H1 (cell line): Measurements from ENCODE around the gene GSG1L. TPM values are rescaled to one million over a fixed set of nuclear protein-coding genes. Genes with fewer than 3 reads are reported as not detected.

Source experiments
- CTCF ChIA-PET: fragments of 300-600 bp; sonication (Branson Sonifier 250); formaldehyde crosslinking; loops from one replicate; lab custom pipeline; 2021; ENCODE audit not compliant: partially characterized antibody; lab: Charles Lee
- POLR2A ChIA-PET: fragments of 300-600 bp; sonication (Branson Sonifier 250); formaldehyde crosslinking; loops from one replicate; lab custom pipeline; 2021; ENCODE audit warnings: inconsistent platforms; ENCODE audit not compliant: partially characterized antibody; lab: Charles Lee
- DNase-seq, 2 experiments: peaks; one replicate each; pipeline versions ENCODE4 v3.0.0 to v3.0.0-alpha.2; 2010 to 2022; ENCODE audit warnings: low spot score in 2 of 2, low read depth in 1 of 2, mixed read lengths in 1 of 2
- FAIRE-seq: peaks from 2 replicates; lab custom pipeline; 2011; peaks lifted over from hg19 to GRCh38; lab: Jason Lieb, UNC
- H2AFZ ChIP-seq: 2 replicates; pipeline ENCODE4 v1.8.1; 2012; ENCODE audit warnings: low read length, inconsistent platforms
- H2AK5ac ChIP-seq: 2 replicates; pipeline ENCODE4 v1.6.1; 2013; ENCODE audit warnings: low read depth, low read length
- H2BK120ac ChIP-seq: replicated peaks from 2 replicates; pipeline ENCODE3; 2013; ENCODE audit warnings: low read depth, low read length, inconsistent platforms
- H2BK12ac ChIP-seq: 2 replicates; pipeline ENCODE4 v1.6.1; 2013; ENCODE audit warnings: low read depth, low read length
- H2BK15ac ChIP-seq: 2 replicates; pipeline ENCODE4 v1.6.1; 2013; ENCODE audit warnings: low read length
- H2BK20ac ChIP-seq: 2 replicates; pipeline ENCODE4 v1.6.1; 2013; ENCODE audit warnings: low read length
- H2BK5ac ChIP-seq: 2 replicates; pipeline ENCODE4 v1.6.1; 2013; ENCODE audit warnings: low read depth, low read length
- H3K14ac ChIP-seq: 2 replicates; pipeline ENCODE4 v1.6.1; 2013; ENCODE audit warnings: inconsistent platforms; ENCODE audit not compliant: insufficient read length
- H3K18ac ChIP-seq: 2 replicates; pipeline ENCODE4 v1.6.1; 2013; ENCODE audit warnings: low read length; ENCODE audit errors: extremely low read depth
- H3K23ac ChIP-seq: 2 replicates; pipeline ENCODE4 v1.6.1; 2013; ENCODE audit warnings: inconsistent platforms; ENCODE audit not compliant: insufficient read length
- H3K23me2 ChIP-seq: 2 replicates; pipeline ENCODE4 v1.6.1; 2013; ENCODE audit warnings: low read depth, low read length
- H3K27ac ChIP-seq: 2 replicates; pipeline ENCODE4 v1.6.1; 2011; ENCODE audit warnings: low read depth, low read length, inconsistent platforms
- H3K27me3 ChIP-seq, 4 experiments: replicated peaks in 1 of 4; 1 replicate in 1 of 4; 2 replicates in 3 of 4; pipeline versions ENCODE4 v1.6.1 to v1.8.1; 2011 to 2013; ENCODE audit warnings: low read length in 3 of 4, mild to moderate bottlenecking in 3 of 4, inconsistent platforms in 2 of 4, mixed read lengths in 2 of 4, moderate library complexity in 1 of 4; ENCODE audit not compliant: control insufficient read depth in 3 of 4, insufficient read depth in 3 of 4; ENCODE audit errors: extremely low read depth in 1 of 4
- H3K36me3 ChIP-seq, 4 experiments: 2 replicates each; pipeline versions ENCODE4 v1.6.1 to v1.8.1; 2011 to 2013; ENCODE audit warnings: mild to moderate bottlenecking in 4 of 4, low read length in 3 of 4, moderate library complexity in 2 of 4, control low read depth in 1 of 4, inconsistent platforms in 1 of 4; ENCODE audit not compliant: insufficient read depth in 4 of 4, control insufficient read depth in 2 of 4
- H3K4ac ChIP-seq: replicated peaks from 2 replicates; pipeline ENCODE3; 2013; ENCODE audit warnings: low read length, low read depth, mixed read lengths, inconsistent platforms; ENCODE audit not compliant: insufficient read length
- H3K4me1 ChIP-seq, 4 experiments: replicated peaks in 1 of 4; 1 replicate in 1 of 4; 2 replicates in 3 of 4; pipeline versions ENCODE4 v1.6.1 to v1.8.1; 2011 to 2013; ENCODE audit warnings: low read length in 3 of 4, inconsistent platforms in 2 of 4, mixed read lengths in 1 of 4; ENCODE audit not compliant: insufficient read depth in 4 of 4, control insufficient read depth in 3 of 4
- H3K4me2 ChIP-seq, 2 experiments: 2 replicates each; pipeline versions ENCODE4 v1.6.1 to v1.8.1; 2011 to 2013; ENCODE audit warnings: low read depth in 2 of 2, low read length in 2 of 2, control low read depth in 1 of 2, inconsistent platforms in 1 of 2, mild to moderate bottlenecking in 1 of 2; ENCODE audit not compliant: insufficient read depth in 1 of 2
- H3K4me3 ChIP-seq, 4 experiments: fragments of 200-600, 300-600 bp in 1 of 4; sonication (generic), shearing (Covaris generic), sonication (Bioruptor Twin) in 1 of 4; 2 replicates each; pipeline versions ENCODE4 v1.5.1 to v1.8.1; 2011 to 2016; ENCODE audit warnings: low read length in 4 of 4, low read depth in 3 of 4, control low read depth in 2 of 4, inconsistent platforms in 2 of 4, mild to moderate bottlenecking in 2 of 4, mixed read lengths in 1 of 4, moderate library complexity in 1 of 4; ENCODE audit not compliant: insufficient read depth in 2 of 4; ENCODE audit errors: extremely low read depth in 1 of 4
- H3K56ac ChIP-seq: replicated peaks from 2 replicates; pipeline ENCODE3; 2013; ENCODE audit warnings: low read depth, mild to moderate bottlenecking, mixed read lengths, low read length, inconsistent platforms; ENCODE audit not compliant: insufficient read length
- H3K79me1 ChIP-seq: 2 replicates; pipeline ENCODE4 v1.6.1; 2013; ENCODE audit warnings: low read depth, low read length, control low read depth
- H3K79me2 ChIP-seq, 2 experiments: 2 replicates each; pipeline versions ENCODE4 v1.6.1 to v1.8.1; 2012 to 2013; ENCODE audit warnings: low read length in 2 of 2, mild to moderate bottlenecking in 2 of 2, inconsistent platforms in 1 of 2; ENCODE audit not compliant: insufficient read depth in 2 of 2, control insufficient read depth in 1 of 2
- H3K9ac ChIP-seq, 4 experiments: replicated peaks in 1 of 4; 1 replicate in 1 of 4; 2 replicates in 3 of 4; pipeline versions ENCODE4 v1.6.1 to v1.8.1; 2011 to 2013; ENCODE audit warnings: low read depth in 3 of 4, low read length in 3 of 4, control low read depth in 2 of 4, mild to moderate bottlenecking in 2 of 4, moderate library complexity in 2 of 4, inconsistent platforms in 1 of 4; ENCODE audit errors: extremely low read depth in 1 of 4
- H3K9me3 ChIP-seq, 2 experiments: 2 replicates each; pipeline versions ENCODE4 v1.6.1 to v1.8.1; 2012 to 2013; ENCODE audit warnings: mild to moderate bottlenecking in 2 of 2, moderate library complexity in 2 of 2, control low read depth in 1 of 2, inconsistent platforms in 1 of 2, low read depth in 1 of 2, low read length in 1 of 2, mixed read lengths in 1 of 2; ENCODE audit not compliant: insufficient read depth in 2 of 2
- H4K20me1 ChIP-seq, 2 experiments: replicated peaks in 1 of 2; 2 replicates each; pipeline versions ENCODE3 to v1.8.1; 2011 to 2013; ENCODE audit warnings: inconsistent platforms in 2 of 2, low read length in 2 of 2, mild to moderate bottlenecking in 1 of 2; ENCODE audit not compliant: insufficient read depth in 2 of 2, control insufficient read depth in 1 of 2
- H4K5ac ChIP-seq: 2 replicates; pipeline ENCODE4 v1.6.1; 2013; ENCODE audit warnings: low read length, low read depth, mixed read lengths, inconsistent platforms; ENCODE audit not compliant: insufficient read length
- H4K8ac ChIP-seq: 2 replicates; pipeline ENCODE4 v1.8.0; 2013; ENCODE audit warnings: mild to moderate bottlenecking, moderate library complexity, low read length, inconsistent platforms; ENCODE audit not compliant: insufficient read depth; ENCODE audit errors: extremely low read depth
- H4K91ac ChIP-seq: replicated peaks from 2 replicates; pipeline ENCODE3; 2013; ENCODE audit warnings: low read length, mixed read lengths, inconsistent platforms; ENCODE audit not compliant: insufficient read length
- BACH1 ChIP-seq: IDR thresholded peaks from 2 replicates; pipeline ENCODE4 v1.6.1; 2012; ENCODE audit warnings: low read length, improper control_type of control experiment
- CREB1 ChIP-seq: IDR thresholded peaks from 2 replicates; pipeline ENCODE4 v1.6.1; 2012; ENCODE audit warnings: inconsistent platforms
- CTBP2 ChIP-seq: IDR thresholded peaks from 2 replicates; pipeline ENCODE4 v1.7.0; 2011; ENCODE audit warnings: borderline replicate concordance, mild to moderate bottlenecking, moderate library complexity, mixed read lengths, low read length; ENCODE audit not compliant: insufficient read depth, insufficient read length
- EGR1 ChIP-seq: IDR thresholded peaks from 2 replicates; pipeline ENCODE4 v1.6.1; 2011; ENCODE audit warnings: low read depth, low read length, borderline replicate concordance
- GTF2F1 ChIP-seq: IDR thresholded peaks from 2 replicates; pipeline ENCODE4 v1.6.1; 2012; ENCODE audit warnings: low read depth, low read length, improper control_type of control experiment, borderline replicate concordance
- RBBP5 ChIP-seq: IDR thresholded peaks from 2 replicates; pipeline ENCODE4 v1.7.1; 2012; ENCODE audit warnings: low read depth, mild to moderate bottlenecking, inconsistent platforms, low read length, moderate library complexity, borderline replicate concordance
- RXRA ChIP-seq: IDR thresholded peaks from 2 replicates; pipeline ENCODE4 v1.6.1; 2011; ENCODE audit warnings: low read depth, mild to moderate bottlenecking, low read length, moderate library complexity; ENCODE audit not compliant: insufficient read depth
- SAP30 ChIP-seq: fragments of 300-600 bp; sonication (generic); IDR thresholded peaks from 2 replicates; pipeline ENCODE4 v1.7.1; 2012; ENCODE audit warnings: low read length, moderate library complexity, mild to moderate bottlenecking, inconsistent platforms; ENCODE audit not compliant: insufficient read depth, insufficient replicate concordance
- SP1 ChIP-seq: IDR thresholded peaks from 2 replicates; pipeline ENCODE4 v1.6.1; 2011; ENCODE audit warnings: low read depth, low read length
- TBP ChIP-seq: IDR thresholded peaks from 2 replicates; pipeline ENCODE4 v1.6.1; 2011; ENCODE audit warnings: low read depth, low read length, improper control_type of control experiment
- TCF12 ChIP-seq: IDR thresholded peaks from 2 replicates; pipeline ENCODE4 v1.6.1; 2011; ENCODE audit warnings: low read depth, mild to moderate bottlenecking, low read length
- ZNF274 ChIP-seq: IDR thresholded peaks from 2 replicates; pipeline ENCODE4 v1.7.0; 2012; ENCODE audit warnings: low read length, borderline replicate concordance; ENCODE audit errors: extremely low read depth
- WGBS, 2 experiments: shearing (Covaris generic) in 1 of 2; methylation state at CpG; one replicate each; pipeline versions ENCODE4 v1.1.6 to v1.1.7; 2013 to 2015; ENCODE audit warnings: low lambda C conversion rate in 2 of 2, mixed read lengths in 2 of 2, inconsistent platforms in 1 of 2, low coverage in 1 of 2, missing lambda C conversion rate in 1 of 2; ENCODE audit not compliant: insufficient replicate concordance in 2 of 2, insufficient coverage in 1 of 2, insufficient read length in 1 of 2; ENCODE audit errors: extremely low coverage in 1 of 2, missing lambda C conversion rate in 1 of 2; 5-methylcytosine and 5-hydroxymethylcytosine counted together
- polyA plus RNA-seq, 7 experiments: library from polyadenylated mRNA; depleted of rRNA in 3 of 7; stranded (reverse) in 5 of 7; unstranded in 2 of 7; fragments of >200 nt in 5 of 7; fragments of 200-250 nt in 2 of 7; gene quantifications; 1 replicate in 5 of 7; 2 replicates in 1 of 7; 4 replicates in 1 of 7; pipeline versions ENCODE4 v1.2.1 to v1.2.3, GENCODE V29; 2011 to 2013; ENCODE audit warnings: missing spikeins in 2 of 7, mixed read lengths in 2 of 7
- total RNA-seq: library from RNA; stranded (reverse); fragmentation: NEBNext Ultra II Directional; extraction: Animal tissue kit (Norgen Biotek cat#: 25700); gene quantifications from 2 replicates; pipeline ENCODE4 v1.2.1, GENCODE V29; 2021

Gene GSG1L
- total and polyA plus RNA-seq, 2 of the 8 experiments (the other 6 are each of a cell fraction or from before 2014, with no cell fraction given): 0.71 to 1.1 TPM

DNA sequence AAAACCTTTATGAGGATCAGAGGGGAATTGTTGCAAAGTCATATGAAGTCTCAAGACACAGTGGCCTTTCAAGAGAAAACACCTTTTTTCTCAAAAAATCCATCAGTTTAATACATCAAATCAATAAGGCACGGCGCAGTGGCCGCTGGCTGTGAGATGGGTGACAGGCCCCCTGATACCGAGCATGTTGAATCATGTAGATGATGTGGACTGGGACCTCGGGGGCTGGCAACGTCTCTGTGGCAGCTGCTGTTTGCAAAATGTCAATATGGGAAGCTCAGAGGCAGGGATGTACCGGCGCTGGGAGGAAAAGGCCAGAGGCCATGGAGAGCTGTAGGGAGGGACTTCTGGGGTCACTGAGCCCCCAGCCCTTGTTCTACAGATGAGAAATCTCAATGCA is 169.1 kb downstream of the GSG1L start:
- no peak overlapping the region for H4K91ac ChIP-seq
- no peaks in the 10 kb centered on the region for H3K27me3 ChIP-seq
- H2AK5ac ChIP-seq: no peak overlapping the region
- H4K5ac ChIP-seq: no peak overlapping the region
- H2BK12ac ChIP-seq: no peak overlapping the region
- ChIA-PET CTCF (interaction anchor here (0.6 to 4.2 kb wide), 9 partner anchors 10 to 186 kb away, joined by 3 to 28 read pairs (median 6); no protein-coding TSS in a partner anchor), POLR2A (no interaction called here)
- no peak overlapping the region for H2AFZ ChIP-seq
- 86% methylated on average over 8 of the region's 8 CpGs; no CpG with 5 or more reads in 1 of the 2 experiments for WGBS, 2 experiments
- H4K8ac ChIP-seq: no peak overlapping the region
- no peak overlapping the region for H3K56ac ChIP-seq
- H3K14ac ChIP-seq: no peak overlapping the region
- no peak overlapping the region for H2BK5ac ChIP-seq
- H4K20me1 ChIP-seq: no peaks in the 10 kb centered on the region
- FAIRE-seq: no peak
- H3K9ac ChIP-seq: no peak overlapping the region
- peaks cover 0 to 4% of the 10 kb centered on the region in 2 experiments; a peak in 1 of 4 replicates for H3K9me3 ChIP-seq
- no peak overlapping the region for H2BK20ac ChIP-seq
- peaks cover 0 to 2% (median 0%) of the 10 kb centered on the region in 4 experiments; a peak in 1 of 7 replicates for H3K4me1 ChIP-seq
- H3K23me2 ChIP-seq: no peaks in the 10 kb centered on the region
- H3K79me2 ChIP-seq: no peaks in the 10 kb centered on the region
- no peaks in the 10 kb centered on the region for H3K36me3 ChIP-seq
- no peak overlapping the region for H3K4ac ChIP-seq
- H3K23ac ChIP-seq: no peak overlapping the region
- H3K27ac ChIP-seq: no peak overlapping the region
- H3K4me2 ChIP-seq: no peak overlapping the region
- DNase-seq: no peak
- TF ChIP-seq SAP30 (no peak), ZNF274 (no peak), CTBP2 (no peak), CREB1 (no peak), TCF12 (no peak), TBP (no peak), GTF2F1 (no peak), BACH1 (no peak), RBBP5 (no peak), EGR1 (no peak), SP1 (no peak), RXRA (no peak)
- no peak overlapping the region for H3K18ac ChIP-seq
- no peak overlapping the region for H3K4me3 ChIP-seq
- H2BK120ac ChIP-seq: no peak overlapping the region
- H2BK15ac ChIP-seq: no peak overlapping the region
- H3K79me1 ChIP-seq: no peaks in the 10 kb centered on the region
